Measurements from ENCODE around the gene ZNF787.

Gene ZNF787

DNA sequence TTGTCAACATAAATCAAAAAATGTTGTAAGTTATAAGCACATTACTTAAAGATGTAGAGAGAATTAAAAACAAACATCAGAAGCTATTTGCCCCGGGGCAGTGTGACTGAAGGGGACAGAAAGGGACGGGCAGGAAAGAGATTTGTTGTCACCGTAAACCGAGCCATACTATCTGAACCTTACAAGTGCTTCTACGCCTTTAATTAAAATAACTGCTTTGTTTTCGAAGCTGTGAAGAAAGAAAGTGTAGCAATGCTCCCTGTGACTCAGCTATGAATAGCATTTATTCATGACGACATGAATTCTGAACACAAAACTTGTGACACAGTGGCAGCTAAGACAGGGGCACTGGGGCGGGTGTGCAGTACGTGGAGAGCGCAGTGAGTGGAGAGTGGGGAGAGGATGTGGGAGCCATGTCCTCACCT lies 30.0 kb downstream of the ZNF787 start:
- TF ChIP-seq, protein P1, sequence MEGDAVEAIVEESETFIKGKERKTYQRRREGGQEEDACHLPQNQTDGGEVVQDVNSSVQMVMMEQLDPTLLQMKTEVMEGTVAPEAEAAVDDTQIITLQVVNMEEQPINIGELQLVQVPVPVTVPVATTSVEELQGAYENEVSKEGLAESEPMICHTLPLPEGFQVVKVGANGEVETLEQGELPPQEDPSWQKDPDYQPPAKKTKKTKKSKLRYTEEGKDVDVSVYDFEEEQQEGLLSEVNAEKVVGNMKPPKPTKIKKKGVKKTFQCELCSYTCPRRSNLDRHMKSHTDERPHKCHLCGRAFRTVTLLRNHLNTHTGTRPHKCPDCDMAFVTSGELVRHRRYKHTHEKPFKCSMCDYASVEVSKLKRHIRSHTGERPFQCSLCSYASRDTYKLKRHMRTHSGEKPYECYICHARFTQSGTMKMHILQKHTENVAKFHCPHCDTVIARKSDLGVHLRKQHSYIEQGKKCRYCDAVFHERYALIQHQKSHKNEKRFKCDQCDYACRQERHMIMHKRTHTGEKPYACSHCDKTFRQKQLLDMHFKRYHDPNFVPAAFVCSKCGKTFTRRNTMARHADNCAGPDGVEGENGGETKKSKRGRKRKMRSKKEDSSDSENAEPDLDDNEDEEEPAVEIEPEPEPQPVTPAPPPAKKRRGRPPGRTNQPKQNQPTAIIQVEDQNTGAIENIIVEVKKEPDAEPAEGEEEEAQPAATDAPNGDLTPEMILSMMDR (IDR thresholded peaks at IDR 0.05; ENCODE audit: borderline replicate concordance, control extremely low read depth, extremely low read depth, insufficient read depth, missing control alignments), result no peak
- in situ Hi-C loops (cut with MboI; ENCODE audit: low sequenced_read_pairs, unreplicated experiment), result no loop called here
- no peak for DNase-seq (ENCODE audit: low spot score)

DNA sequence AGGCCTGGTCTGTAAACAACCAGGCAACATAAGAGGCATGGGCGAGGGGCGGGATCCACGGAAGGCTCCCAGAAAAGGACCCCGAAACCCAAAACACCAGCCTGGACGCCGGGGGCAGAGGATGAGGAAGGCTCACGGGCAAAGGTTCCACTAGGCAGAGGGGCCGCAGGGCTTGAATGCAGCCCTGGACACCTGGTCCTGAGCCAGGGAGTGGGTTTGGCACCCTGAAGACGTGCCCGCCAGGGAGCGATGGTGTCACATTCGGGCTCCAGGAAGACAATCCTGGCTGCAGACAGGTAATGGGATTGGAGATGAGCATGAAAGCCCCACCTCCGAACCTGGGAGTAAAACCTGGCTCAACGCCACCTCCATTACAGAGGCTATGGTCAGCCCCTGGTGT lies 31.8 kb downstream of the ZNF787 start:
- DNase-seq (ENCODE audit: low spot score), result no peak
- TF ChIP-seq, protein P1 (IDR thresholded peaks at IDR 0.05; ENCODE audit: borderline replicate concordance, control extremely low read depth, extremely low read depth, insufficient read depth, missing control alignments), result no peak
- in situ Hi-C loops (cut with MboI; ENCODE audit: low sequenced_read_pairs, unreplicated experiment), result no loop called here

DNA sequence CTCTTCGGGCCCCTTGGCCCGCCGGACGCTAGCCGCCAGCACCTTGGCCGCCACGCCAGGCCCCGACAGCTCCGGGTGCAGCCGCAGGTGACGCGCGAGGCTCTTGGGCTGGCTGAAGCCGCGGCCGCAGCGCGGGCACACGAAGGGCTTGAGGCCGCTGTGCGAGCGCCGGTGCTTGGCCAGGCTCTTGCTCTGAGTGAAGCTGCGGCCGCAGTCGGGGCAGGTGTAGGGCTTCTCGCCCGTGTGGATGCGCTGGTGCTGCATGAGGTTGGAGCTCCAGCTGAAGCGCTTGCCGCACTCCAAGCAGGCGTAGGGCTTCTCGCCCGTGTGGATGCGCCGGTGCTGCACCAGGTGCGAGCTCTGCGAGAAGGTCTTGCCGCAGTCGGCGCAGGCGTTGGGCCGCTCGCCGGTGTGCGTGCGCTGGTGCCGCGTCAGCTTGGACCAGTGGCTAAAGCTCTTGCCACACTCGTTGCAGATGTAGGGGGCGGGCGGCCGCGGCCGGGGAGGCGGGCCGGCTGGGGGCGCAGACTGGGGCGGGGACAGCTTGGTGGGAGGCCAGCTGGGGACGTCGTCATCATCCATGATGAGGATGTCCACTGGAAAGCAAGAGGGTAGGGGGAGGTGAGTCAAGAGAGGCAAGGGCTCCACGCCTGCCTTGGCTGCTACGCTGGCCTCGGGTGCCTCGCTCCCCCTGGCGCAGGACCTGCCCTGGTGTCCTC lies 32.4 kb downstream of the ZNF787 start:
- TF ChIP-seq, protein P1 (IDR thresholded peaks at IDR 0.05; ENCODE audit: borderline replicate concordance, control extremely low read depth, extremely low read depth, insufficient read depth, missing control alignments), result no peak
- no peak for DNase-seq (ENCODE audit: low spot score)
- in situ Hi-C loops (cut with MboI; ENCODE audit: low sequenced_read_pairs, unreplicated experiment), result no loop called here

DNA sequence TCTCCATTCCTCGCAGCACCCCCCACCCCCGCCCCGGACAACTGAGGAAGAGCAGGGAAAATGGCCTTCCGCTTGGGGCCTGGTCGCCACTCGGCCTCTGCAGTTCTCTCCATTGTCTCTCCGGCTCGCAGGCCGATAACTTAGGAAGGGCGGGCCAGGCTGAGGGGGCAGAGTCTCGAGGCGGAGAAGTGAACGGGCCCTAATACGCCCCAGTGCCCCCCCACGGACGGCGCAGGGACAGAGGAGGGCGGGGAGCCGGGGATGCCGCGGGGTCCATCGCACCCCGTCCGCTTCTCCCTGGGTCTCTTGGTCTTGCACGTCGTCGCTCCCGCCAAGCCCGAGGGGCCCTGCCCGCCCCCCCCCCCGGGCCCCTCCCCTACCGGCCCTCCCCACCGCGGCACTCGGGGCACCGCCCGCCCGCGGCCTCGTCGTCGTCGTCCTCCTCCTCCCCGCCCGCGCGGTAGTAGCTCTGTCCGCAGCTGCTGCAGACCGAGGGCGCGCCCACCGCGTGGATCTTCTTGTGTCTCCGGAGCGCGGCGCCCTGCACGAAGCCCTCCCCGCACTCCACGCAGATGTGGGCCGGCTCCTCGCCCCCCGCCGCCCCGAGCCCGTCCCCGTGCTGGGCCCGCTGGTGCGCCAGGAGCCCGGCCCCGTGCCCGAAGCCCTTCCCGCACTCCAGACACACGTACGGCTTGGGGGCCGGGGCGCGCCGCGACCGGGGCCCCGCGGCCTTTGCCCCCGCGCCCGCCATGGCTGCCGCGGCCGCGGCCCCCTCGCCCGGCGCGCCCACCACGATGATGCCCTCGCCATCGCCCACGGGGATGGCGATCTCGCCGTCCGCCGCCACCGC lies 33.2 kb downstream of the ZNF787 start:
- in situ Hi-C loops (cut with MboI; ENCODE audit: low sequenced_read_pairs, unreplicated experiment), result no loop called here
- TF ChIP-seq, protein P1 (IDR thresholded peaks at IDR 0.05; ENCODE audit: borderline replicate concordance, control extremely low read depth, extremely low read depth, insufficient read depth, missing control alignments), result no peak
- DNase-seq (ENCODE audit: low spot score), result no peak

DNA sequence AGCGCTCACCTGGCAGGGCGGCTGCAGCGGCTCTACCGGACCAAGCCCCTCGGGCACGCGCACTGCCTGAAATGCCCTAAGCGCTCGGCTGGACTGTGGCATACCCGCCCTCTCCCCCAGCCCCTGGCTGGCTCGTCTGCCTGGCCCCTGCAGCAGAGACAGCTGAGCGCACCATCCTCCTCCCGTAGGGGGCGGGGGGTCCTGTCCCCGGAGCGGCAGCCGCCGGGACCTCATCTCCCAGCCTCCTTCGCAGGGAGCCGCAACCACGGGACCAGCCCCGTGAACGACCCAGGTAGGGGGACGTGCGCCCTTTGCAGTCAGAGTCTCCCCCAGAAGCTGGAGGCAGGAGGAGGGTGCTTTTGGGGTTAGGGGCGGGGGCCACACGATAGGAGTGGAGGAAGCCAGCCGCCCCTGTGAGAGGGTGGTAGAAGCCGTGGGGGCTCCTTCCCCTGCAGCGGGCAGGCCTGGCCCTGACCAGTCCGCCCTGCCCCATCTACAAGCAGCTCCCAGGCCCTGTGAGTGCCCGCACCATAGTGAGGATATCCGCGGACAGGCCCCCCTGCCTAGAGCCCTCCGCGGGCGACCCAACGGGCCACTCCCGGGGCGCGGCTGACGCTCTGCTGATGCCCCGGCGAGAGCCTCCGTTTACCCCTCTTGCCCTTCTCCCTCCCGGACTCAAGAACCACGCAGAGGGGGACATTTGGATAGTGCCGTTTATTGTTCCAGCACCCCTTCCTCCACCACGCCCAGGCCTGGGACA lies 34.2 kb downstream of the ZNF787 start:
- in situ Hi-C loops (cut with MboI; ENCODE audit: low sequenced_read_pairs, unreplicated experiment), result no loop called here
- DNase-seq (ENCODE audit: low spot score), result no peak
- TF ChIP-seq, protein P1 (IDR thresholded peaks at IDR 0.05; ENCODE audit: borderline replicate concordance, control extremely low read depth, extremely low read depth, insufficient read depth, missing control alignments), result no peak

DNA sequence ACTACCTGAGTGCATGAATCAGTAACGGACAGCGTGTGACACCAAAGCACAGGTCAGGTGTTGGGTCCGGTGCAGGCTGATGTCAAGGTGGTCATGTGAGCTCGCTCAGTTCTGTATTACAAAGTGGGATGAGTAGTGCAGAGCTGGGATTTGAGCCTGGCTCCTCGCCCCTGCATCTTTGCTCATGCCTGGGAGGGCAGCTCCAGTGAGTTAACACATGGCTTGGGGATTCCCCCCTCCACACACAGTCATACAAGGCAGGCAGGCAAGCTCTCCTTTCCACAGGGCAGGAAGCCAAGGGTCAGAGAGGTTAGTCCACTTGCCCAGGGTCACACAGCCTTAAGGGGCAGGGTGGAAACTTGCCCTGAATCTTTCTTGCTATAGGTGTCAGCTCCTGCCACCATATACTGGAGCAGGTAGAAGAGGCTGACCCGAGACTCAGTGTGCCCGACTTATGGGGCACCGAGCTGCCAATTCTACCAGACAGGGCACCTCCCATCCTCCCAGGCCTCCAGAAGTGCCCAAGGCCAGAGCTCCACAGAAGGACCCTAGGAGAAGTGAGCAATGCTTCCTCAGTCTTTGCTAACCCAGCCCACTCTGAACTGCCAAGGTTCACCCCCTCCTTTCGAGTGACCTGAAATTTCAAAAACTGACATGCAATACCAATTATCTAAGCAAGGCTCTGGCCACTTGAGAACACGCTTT lies 35.4 kb downstream of the ZNF787 start:
- in situ Hi-C loops (cut with MboI; ENCODE audit: low sequenced_read_pairs, unreplicated experiment), result no loop called here
- peak; percentile 37 for DNase-seq (ENCODE audit: low spot score)

More for the DNA sequence above, 35.4 kb downstream of the ZNF787 start:
- TF ChIP-seq, protein P1 (IDR thresholded peaks at IDR 0.05; ENCODE audit: borderline replicate concordance, control extremely low read depth, extremely low read depth, insufficient read depth, missing control alignments), result no peak
